Panc1 (cell line): ENCODE results near the gene PPEF1. TPM values are rescaled to one million over a fixed set of nuclear protein-coding genes. Genes with fewer than 3 reads are reported as not detected.

Source experiments
- ATAC-seq: fragments of 200-7000 bp; cut with Tn5 transposase; 2 replicates; pipeline ENCODE4 v1.9.1; 2020; ENCODE audit warnings: mild to moderate bottlenecking, moderate library complexity
- BruUV-seq: library from RNA; stranded (reverse); fragments of 400-500 nt; replicated peaks from 2 replicates; lab custom pipeline; 2021; lab: Mats Ljungman, UMichigan
- CTCF ChIA-PET: fragments of 300-600 bp; sonication (Branson Sonifier 250); formaldehyde crosslinking; loops from one replicate; lab custom pipeline; 2022; ENCODE audit warnings: antibody characterized with exemption; lab: Charles Lee
- POLR2A ChIA-PET: fragments of 300-600 bp; sonication (Branson Sonifier 250); formaldehyde crosslinking; loops from one replicate; lab custom pipeline; 2022; ENCODE audit warnings: antibody characterized with exemption; lab: Charles Lee
- DNase-seq: peaks from one replicate; pipeline ENCODE4 v3.0.0-alpha.2; 2010; ENCODE audit warnings: low read depth, low spot score
- H3K27ac ChIP-seq: 2 replicates; pipeline ENCODE4 v1.5.1; 2011; ENCODE audit warnings: mild to moderate bottlenecking, low read length, inconsistent platforms
- H3K27me3 ChIP-seq: fragments of 200-500 bp; sonication (Bioruptor generic); 2 replicates; pipeline ENCODE4 v1.6.0; 2014; ENCODE audit warnings: low read length, inconsistent platforms; ENCODE audit not compliant: control insufficient read depth, insufficient read depth
- H3K36me3 ChIP-seq: fragments of 200-500 bp; sonication (Bioruptor generic); 2 replicates; pipeline ENCODE4 v1.5.1; 2014; ENCODE audit warnings: inconsistent platforms, mild to moderate bottlenecking, low read length, moderate library complexity; ENCODE audit not compliant: control insufficient read depth, insufficient read depth
- H3K4me1 ChIP-seq: 2 replicates; pipeline ENCODE4 v1.5.1; 2011; ENCODE audit warnings: inconsistent platforms, mild to moderate bottlenecking, low read length, moderate library complexity; ENCODE audit not compliant: control insufficient read depth, insufficient read depth
- H3K4me3 ChIP-seq, 2 experiments: 2 replicates each; pipeline ENCODE4 v1.5.1; 2011 to 2012; ENCODE audit warnings: low read depth in 2 of 2, low read length in 2 of 2, mild to moderate bottlenecking in 2 of 2, inconsistent platforms in 1 of 2, moderate library complexity in 1 of 2
- H3K9me3 ChIP-seq: fragments of 200-500 bp; sonication (Bioruptor generic); 2 replicates; pipeline ENCODE4 v1.5.1; 2014; ENCODE audit warnings: low read depth, mild to moderate bottlenecking, inconsistent platforms, low read length, moderate library complexity; ENCODE audit not compliant: control insufficient read depth, insufficient read depth
- CTCF ChIP-seq: fragments of 450-650 bp; IDR thresholded peaks from 2 replicates; pipeline ENCODE4 v1.5.1; 2017; ENCODE audit warnings: mild to moderate bottlenecking
- POLR2AphosphoS5 ChIP-seq: IDR thresholded peaks from 2 replicates; pipeline ENCODE4 v1.6.1; 2012; ENCODE audit warnings: mild to moderate bottlenecking, low read depth, low read length, moderate library complexity
- REST ChIP-seq, 2 experiments: IDR thresholded peaks; 2 replicates each; pipeline ENCODE4 v1.6.1; 2011 to 2012; ENCODE audit warnings: low read depth in 2 of 2, control low read depth in 1 of 2, low read length in 1 of 2, mild to moderate bottlenecking in 1 of 2, moderate library complexity in 1 of 2; ENCODE audit not compliant: insufficient read depth in 1 of 2
- SIN3A ChIP-seq: IDR thresholded peaks from 2 replicates; pipeline ENCODE4 v1.6.1; 2012; ENCODE audit warnings: low read depth, mild to moderate bottlenecking, low read length, moderate library complexity, borderline replicate concordance; ENCODE audit not compliant: insufficient read depth
- TCF7L2 ChIP-seq: IDR thresholded peaks from 2 replicates; pipeline ENCODE4 v1.6.1; 2011; ENCODE audit warnings: mild to moderate bottlenecking, low read depth, low read length, inconsistent platforms
- in situ Hi-C: cut with HindIII; loops from 2 replicates; pipeline ENCODE4 v1.10.0; 2016; ENCODE audit warnings: low sequenced_read_pairs, low pct_unique_long_range_greater_than_20kb
- intact Hi-C: fragments of 100-400 bp; cut with micrococcal nuclease; formaldehyde crosslinking; loops from one replicate; pipeline ENCODE4 v1.10.0; 2022; ENCODE audit not compliant: unreplicated experiment
- total RNA-seq: library from RNA; stranded (reverse); gene quantifications from one replicate; pipeline ENCODE4 v1.2.1, GENCODE V29; 2021; ENCODE audit not compliant: unreplicated experiment

The PPEF1 gene
- total RNA-seq, 1 experiment from 2014 or later: not detected

DNA sequence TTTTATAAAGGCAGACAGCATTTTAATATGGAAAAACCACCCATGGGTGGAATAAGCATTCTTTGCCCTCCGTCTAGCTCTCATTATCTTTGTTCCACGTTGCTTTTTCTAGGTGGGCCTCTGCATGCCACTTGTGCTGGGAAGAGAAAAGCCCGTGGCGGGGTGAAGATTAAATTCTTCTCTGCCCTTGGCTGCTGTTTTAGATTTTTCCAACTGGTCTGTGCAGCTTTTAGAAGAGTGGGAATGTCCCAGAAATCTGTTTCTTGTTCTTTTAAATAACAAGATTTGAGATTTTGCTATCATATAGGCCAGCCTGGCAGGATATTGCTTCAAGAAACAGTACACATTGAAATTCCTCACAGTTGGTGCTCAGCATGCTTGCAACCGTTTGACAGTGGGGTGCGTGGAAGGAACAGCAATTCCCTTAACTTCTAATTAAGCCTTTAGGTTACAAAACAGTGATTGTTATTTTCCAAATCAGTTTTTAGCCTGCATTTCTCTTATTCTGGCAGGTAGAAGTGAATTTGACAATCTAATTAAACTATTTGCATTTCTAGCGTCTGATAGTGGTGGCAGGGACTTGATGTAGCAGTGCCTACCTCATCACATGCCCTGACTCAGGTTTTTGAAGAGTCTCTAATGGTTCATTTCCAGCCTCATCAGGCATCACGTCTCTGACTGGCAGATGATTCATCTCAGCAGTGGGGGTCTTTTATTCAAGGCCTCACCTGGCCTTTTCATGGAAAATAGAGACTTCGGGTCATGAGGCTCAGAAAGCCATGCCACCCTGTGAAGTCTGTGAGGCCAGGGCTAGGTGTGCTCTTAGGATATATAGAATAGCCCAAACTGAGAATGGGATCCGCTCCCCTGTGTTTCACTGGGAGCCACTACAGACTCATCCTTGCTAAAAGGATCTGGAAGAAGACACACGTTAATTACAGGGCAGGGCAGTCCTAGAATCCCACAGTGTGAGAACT, 50.8 kb downstream of the PPEF1 start:
- BruUV-seq: no TSS peak
- CTCF ChIA-PET: no interaction called here
- in situ Hi-C loops: no loop called here

GRCh38 chrX:18761750-18762149, 54.3 kb downstream of the PPEF1 start:
- ChIA-PET POLR2A (no interaction called here), CTCF (no interaction called here)
- DNase-seq (no peak), ATAC-seq (no peak)
- Histone ChIP-seq H3K27me3 (no peaks in the 10 kb centered on the region), H3K36me3 (no peaks in the 10 kb centered on the region), H3K4me1 (no peaks in the 10 kb centered on the region), H3K27ac (no peak overlapping the region), H3K9me3 (no peaks in the 10 kb centered on the region), H3K4me3 (no peak overlapping the region)
- in situ Hi-C loops (no loop called here), intact Hi-C loops (no loop called here)
- BruUV-seq: no TSS peak
- TF ChIP-seq SIN3A (no peak), CTCF (no peak), POLR2AphosphoS5 (no peak), REST (IDR thresholded peaks at IDR 0.05; ENCODE audit: insufficient read depth in 1 of 2, low read depth in 2 of 2, low read length in 1 of 2) (no peak)

More for the DNA sequence above, 50.8 kb downstream of the PPEF1 start:
- TF ChIP-seq SIN3A: no peak
- TF ChIP-seq POLR2AphosphoS5: no peak
- no peak for TF ChIP-seq REST (IDR thresholded peaks at IDR 0.05; ENCODE audit: insufficient read depth in 1 of 2, low read depth in 2 of 2, low read length in 1 of 2)
- no peak for TF ChIP-seq CTCF
- TF ChIP-seq TCF7L2: no peak
- Histone ChIP-seq H3K36me3 (no peaks in the 10 kb centered on the region), H3K27ac (no peak overlapping the region), H3K27me3 (no peaks in the 10 kb centered on the region), H3K4me3 (no peak overlapping the region), H3K9me3 (no peaks in the 10 kb centered on the region), H3K4me1 (no peaks in the 10 kb centered on the region)
- POLR2A ChIA-PET: no interaction called here
- intact Hi-C loops: no loop called here
- ATAC-seq (no peak), DNase-seq (no peak)
